ENCODE measurements around the gene ANO2.

ANO2 gene

DNA sequence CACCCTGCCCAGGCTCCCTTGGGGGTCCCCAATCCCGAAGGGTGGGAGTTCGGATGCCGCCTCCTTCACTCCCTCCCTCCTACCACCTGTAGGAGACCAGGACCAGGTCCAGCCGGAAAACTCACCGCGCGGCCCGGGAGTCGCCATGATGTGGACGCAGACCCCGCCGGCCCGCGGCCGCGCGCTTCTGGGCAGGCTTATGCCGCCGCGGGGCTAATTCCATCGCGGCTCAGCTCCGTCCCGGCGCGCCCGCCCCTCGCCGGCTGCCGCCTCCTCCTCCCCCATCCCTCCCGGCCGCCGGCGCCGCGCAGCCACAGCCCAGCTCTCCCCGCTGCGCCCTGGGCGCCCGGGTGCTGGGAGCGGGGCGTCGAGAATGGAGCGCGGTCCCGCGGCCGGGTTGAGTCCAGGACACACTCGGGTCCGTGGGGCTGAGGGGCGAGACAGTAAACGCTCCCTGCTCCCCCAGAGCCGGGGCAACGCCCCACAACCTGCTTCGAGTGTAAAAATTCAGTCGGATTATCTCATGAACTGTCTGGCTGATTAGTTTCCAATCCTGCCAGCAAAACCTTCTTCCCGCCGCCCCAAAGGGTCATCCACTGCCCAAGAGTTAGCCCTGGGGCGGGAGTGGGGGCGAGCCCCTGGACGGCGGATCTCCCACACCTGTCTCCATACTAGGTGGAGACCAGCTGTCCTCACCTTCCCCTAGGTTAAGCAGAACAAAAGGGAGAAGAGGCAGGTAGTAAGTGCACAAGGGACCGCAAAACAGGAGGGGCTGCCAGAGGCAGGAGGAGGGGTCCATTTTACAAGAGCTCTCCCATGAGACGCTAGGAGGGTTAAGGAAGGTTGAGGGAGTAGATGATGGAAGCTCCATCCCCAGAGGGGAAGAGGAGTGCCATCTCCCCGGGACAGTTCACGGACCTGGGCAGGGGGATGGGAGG is at the start of gene ANO2:
ANO2 (minus strand) TSS at position 189 of the 938 bp plus-strand sequence; CDS start at position 147, 42 bp downstream.
- DNase-seq = peak; percentile 7

DNA sequence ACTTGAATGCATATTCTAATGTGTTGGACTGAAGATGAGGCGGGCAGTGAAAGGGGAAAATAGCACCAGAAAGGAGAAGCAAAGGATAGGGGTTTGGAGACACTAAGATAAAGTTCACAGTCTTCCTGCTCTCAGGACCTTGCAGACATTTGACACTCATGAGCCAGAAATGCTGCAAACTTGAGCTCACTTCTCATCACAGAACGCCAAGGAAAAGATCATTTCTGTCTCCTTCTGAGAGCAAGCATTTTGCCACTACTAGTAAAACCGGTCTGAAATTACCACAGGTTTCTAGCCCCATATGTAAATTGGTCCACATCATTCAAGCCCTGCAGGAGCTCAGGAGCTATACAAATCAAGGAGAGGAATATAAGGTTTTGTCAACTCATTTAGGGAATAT is 44.6 kb upstream of the ANO2 start:
- DNase-seq = no peak

DNA sequence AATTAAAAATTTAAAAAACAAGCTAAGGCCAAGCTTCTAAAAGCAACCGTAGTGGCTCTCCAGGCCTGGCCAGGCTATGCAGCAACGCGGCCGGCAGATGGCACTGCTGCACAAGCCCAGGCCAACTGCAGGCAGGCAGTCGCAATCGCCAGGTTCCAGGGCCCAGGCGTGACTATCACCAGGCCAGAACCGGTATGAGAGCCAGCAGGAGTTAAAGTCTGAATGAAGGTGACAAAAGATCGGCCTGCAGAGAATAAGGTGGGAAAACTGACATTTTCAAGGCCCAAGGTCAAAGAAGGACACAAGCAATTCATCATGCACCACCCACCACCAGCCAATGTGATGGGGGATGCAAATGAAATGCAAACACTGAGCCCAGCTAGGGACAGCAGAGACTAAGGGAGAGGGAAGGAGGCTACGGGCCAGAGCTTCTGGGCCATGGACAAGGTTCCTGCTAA is 43.6 kb upstream of the ANO2 start:
- peak; percentile 86 for DNase-seq

DNA sequence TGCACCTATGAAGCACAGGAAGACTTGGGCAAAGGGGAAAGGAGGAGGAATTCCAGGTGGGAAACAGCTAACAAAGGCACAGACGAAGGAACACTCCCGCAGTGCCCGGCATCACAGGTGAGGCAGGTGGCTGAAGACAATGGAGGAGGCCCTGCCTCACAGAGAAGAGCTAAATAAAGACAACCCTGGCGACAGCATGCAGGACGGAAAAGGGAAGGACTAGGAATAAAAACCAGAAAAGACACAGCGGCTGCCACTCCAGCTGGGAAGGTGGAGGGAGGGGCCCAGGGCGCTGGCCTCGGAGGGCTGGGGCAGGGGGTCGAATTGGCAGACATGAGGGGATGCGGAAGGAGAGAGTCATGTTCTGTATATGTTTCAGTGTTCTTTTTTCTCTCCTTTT is 43.0 kb upstream of the ANO2 start:
- DNase-seq = no peak

DNA sequence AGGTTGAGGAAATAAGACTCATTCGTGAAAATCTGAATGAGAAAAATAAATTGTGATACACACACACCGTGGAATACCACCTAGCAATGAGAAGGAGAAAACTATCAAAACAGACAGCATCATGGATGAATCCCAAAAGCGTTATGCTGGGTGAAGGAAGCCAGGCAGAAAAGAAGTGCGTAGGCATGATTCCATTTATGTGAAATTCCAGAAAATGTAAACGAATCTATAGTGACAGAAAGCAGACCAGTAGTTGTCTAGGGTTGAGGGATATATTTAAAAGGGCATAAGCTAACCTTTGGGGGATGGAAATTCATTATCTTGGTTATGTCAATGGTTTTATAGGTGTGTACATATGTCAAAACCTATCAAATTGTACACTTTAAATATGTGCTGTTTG is 42.5 kb upstream of the ANO2 start:
- no peak for DNase-seq

DNA sequence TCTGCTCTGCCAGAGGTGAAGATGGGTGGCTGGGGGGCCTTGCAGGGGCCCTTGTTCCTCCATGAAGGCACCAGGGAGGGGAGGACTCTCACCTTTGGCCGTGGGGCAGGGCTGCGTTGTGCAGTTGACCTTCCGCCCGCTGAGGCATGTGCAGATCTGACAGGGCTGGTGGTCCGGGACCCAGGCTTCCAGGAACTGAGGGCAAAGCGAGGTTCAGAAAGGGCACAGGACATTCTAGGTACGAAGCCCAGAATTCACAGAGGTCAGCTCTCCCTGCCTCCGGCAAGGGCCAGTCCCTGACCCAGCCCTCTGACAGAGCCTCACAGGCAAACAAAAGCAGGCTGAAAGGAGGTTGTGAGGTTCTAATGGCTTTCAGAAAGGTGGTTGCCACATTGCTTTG is 40.4 kb upstream of the ANO2 start:
- no peak for DNase-seq

DNA sequence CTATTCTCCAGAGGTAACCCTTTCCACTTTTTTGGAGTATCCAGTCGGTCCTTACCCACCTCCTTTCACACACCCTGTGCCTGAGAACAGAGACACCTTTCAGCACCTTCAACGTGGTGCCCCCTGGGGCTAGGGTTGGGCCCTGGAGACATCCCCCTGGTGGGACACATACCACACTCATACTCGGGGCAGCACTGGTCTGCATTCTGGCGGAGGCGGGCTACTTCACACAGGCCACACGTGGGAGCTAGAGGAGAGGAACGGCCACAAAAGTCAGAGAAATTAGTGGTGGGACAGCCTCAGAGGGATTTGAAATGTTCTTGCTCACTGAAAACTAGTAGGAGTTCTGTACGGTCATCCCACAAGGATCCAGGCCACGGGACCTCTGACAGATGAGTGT is 39.8 kb upstream of the ANO2 start:
- DNase-seq = no peak

DNA sequence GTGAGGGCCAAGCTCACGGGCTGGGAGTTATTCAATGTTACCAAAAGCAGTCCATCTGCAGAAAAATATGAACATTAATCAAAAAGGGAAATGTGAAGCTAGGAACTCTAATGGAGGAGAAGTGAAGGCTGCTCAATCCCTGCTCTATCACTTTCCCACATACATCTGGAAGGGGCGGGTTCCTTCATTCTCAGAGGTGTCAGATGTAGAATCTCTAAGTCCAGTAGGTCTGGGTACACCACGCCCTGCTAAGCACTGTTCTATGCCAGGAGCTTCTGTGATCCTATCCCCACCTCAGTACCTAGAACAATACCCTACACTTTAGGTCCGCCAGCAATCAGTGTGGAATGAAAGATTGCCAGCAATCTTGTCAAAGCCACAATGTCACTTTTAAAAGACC is 37.0 kb upstream of the ANO2 start:
- DNase-seq = no peak

DNA sequence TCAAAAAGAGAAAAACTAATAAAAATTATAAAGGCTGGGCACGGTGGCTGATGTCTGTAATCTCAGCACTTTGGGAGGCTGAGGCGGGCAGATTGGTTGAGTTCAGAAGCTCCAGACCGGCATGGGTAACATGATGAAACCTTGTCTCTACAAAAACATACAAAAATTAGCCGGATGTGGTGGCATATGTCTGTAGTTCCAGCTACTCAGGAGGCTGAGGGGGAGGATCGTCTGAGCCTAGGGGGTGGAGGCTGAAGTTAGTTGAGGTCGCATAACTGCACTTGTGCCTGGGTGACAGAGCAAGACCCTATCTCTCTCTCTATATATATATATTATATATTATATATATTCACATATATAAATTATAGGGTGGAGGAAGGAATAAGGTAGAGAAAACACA is 32.5 kb upstream of the ANO2 start:
- no peak for DNase-seq

DNA sequence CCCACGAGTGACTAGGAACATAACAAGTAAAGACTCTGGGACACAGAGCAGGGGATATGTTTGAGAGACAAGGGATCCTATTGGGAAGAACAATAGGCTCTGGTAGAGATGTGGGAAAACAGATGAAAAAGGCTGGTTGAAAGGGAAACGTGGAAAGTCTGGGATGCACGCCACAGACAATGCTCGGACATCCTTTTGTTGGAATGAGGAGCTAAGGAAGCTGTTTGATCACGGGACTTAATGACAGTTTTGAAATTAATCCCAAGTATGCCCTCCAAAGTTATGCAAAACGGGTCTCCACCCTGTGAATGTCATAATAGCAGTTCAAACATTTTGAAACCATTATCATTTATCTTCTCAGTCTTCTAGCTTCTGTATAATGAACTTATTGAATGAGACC is 31.7 kb upstream of the ANO2 start:
- no peak for DNase-seq

DNA sequence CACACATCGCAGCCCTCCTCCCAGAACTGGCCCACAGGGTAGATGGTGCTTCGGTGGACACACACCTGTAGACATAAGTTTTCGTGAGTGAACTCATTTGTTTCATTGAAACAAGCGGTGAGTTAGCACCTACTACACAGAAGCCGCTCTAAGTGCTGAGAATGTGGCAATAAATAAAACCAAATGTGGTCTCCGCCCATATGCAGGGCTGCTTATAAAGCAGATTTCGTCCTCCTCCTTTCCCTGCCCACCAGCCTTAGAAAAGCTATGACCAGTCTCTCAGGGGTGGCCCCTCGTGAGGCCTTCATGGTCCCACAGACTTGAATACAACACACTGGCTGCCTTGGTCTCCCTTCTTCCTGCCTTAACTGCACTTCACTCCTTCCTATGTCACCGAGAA is 31.1 kb upstream of the ANO2 start:
- DNase-seq = no peak

DNA sequence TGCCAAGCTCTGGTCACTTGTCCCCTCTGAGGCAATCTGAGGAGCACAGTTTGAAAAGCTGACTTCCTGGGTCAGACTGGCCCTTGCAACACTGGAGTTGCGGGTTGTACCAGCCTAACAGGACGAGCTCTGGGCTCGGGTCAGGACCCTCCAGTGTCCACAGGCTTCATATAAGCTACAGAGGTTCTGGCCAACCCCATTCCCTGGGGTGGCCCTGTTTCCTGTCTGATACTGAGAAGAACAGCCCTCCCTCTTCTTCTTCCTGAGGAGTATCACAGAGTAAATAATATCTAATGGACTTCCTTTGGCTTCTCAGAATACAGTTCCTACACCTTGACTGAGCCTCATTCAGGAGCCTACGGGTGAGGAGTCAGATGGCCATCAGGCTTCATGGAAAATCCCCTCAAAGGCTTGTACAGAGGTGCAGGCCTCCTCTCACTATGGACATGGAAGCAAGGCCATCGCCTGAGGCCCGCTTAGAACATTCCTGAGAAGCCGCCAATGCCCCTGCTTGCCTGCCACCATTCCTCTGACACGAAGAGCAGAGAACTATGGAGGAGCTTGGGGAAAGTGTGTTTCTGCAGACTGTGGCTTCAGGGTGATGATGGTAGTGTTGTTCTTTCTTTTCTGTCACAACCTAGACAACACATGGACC is 28.5 kb upstream of the ANO2 start:
- DNase-seq = no peak

DNA sequence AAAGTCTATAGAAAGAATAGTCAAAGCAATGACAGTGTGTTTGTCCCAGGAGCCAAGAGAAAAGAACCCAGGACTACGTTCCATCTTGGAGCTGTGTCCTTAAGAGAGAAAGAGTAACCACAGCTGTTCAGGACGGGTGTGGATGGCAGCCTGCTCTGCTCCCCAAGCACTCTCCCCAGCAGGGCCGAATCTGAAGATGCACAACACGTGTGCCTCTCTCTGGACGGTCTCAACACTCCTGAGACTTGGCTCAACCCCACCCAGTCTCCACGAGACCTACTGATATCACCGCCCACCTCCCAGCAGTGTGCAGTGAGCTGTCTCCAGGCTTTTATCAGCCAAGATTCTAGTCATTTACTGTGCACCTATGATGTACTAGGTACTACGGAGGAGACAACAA is 27.3 kb upstream of the ANO2 start:
- DNase-seq = no peak

DNA sequence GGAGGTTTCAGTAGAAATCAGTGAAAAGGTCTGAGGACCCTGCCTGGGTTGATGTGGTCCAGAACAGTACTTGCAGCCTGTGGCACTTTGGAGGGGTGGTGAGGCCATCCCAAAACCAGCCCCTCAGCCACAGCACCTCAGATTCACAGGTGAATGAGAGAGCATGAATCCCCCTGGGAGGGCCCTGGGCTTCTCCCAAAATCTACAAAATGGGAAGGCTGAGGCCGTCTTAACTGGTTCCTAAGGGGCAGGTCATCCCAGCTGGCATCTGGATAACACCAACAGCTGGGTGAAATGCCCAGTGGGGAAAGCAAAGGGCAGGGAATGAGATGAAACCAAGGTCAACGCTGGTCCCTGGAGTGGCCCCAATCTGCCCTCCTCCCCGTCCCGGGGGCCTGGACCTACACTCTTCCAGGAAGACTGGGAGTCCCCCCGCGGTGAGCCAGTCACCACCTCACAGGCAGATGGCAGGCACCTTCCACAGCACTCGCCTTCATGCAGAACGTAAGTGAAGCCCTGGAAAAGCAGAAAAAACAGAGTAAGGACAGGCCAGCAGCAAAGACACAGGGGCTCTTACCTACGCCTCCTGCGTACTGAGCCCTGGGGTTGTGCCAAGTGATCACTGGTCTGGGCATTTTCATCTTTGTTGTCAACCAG is 26.3 kb upstream of the ANO2 start:
- DNase-seq = no peak

DNA sequence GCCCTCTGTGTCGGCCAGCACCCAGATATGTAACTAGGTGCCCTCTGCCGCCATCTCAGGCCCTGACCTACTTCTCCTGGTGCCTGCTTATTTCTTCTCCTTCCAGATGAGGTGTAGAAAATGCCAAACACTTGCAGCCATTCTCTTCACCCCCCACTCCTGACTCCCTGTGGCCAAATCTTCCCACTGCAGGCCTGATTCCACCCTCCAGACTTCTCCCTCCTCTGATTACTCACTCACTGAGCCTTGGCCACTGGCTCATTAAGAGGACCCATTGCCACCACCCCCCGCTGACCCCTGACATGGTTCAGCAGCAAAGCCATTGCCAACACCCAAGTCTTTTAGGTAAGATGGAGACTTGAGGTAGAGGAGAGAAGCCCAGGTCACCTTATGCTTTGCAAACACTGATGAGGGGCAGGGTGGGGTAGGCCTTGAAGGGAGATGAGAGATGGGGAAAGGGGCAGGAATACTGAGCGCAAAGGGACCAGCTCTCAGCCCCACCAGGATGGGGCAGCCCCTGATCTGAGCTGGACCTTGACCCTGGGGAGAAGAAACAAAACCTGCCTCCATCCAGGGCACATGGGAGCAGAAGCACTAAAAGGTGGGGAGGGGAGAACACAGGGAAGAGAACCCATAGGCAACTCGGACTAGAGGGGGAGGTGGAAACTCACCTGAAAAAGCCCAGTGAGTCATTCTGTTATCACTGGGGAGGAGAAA is 25.1 kb upstream of the ANO2 start:
- DNase-seq = no peak

DNA sequence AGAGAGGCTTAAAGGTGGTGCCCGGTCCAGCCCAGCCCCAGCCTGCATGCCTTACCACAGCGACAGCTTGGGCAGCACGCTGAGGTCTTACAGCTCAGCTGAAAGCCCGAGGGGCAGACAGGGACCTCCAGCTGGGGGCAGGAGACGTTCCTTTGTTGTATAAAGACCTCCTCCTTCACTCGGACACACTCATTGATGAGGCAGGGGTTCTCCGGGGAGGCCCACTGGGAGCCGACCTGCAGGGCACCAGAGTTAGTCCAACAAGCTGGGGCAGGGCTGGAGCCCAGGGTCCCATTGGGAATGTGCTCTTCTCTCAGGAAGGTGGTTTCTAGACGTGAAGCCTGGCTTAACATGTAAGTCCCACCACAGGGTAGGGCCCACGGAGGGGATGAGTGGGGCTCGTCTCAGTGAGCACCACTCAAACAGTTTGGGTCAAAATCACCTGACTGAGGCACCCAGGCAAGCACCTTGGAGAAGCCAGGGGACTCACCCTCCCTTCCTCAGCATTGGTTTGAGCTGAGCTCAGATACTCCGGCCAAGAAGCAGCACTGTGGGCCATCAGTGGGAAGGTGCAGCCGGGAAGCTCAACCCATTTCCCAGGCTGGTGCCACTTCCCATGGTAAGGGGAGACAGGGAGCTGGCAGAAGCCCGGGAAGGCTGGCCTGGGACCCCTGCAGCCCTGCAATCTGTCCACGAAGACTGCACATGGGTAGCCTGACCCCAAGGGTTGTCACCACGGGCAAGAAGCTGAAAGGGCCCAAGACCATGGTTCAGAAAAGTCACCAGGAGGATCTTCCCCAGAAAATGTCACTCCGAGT is 24.3 kb upstream of the ANO2 start:
- DNase-seq = no peak

DNA sequence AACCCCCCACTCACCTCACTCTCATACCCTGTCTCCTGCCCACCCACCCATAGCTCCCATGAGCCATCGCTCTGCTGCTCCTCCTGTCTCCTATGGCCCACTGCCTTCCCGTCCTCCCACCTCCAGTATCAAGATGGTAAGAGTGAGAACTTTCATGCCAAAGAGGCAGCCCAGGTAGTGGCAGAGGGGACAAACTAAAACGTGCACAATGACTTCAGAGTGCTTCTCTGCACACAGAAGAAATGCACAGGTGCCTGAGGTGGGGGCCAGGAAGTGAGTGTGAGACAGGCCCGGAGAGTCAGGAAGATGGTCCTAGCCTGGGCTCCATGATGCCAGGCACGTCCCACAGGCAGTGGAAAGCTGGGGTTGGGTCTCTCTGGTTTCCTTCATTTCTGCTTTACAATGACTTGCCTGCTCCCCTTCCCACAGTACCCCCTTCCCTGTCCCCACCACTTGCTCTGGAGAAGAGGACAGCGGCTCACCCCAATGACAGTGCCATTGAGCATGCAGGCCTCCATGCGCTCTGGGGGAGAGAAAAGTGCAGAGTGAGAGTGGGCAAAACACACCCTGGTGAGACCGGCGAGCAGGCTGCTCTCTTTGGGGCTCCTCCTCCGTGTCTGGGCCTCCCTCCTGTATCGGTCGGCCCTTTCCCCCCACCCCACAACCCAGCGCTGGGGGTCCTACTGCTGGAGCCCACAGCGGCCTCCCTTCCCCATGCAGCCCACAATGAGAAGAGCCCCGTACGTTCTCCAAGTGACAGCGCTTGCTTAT is 22.8 kb upstream of the ANO2 start:
- no peak for DNase-seq

DNA sequence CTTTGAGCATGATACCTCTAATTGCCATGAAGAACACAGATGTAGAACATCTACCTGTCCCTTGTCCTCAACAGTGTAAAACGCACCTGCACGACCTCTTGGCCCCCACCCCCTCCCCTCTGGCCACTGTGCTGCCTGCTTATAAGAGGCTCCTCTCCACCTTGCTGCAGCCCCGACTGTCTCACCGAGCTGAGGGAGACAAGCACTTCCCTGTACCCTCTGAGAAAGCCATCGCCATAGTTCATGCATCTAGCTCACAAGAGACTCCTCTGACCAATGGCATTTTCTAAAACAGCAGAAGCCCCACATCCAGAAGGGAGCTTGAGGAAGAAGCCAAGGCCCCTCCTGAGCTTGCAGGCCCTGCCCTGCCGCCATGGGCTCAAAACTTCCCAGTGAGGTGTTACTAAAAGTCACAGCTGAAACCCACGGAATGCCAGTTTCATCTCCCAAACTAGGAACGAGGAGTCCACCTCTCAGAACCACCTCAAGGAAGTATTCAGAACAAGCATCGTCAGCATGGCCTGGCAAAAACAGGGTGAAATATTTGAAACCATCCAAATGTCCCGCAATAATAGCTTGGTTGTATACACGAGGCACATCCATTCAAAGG is 21.5 kb upstream of the ANO2 start:
- DNase-seq = no peak

DNA sequence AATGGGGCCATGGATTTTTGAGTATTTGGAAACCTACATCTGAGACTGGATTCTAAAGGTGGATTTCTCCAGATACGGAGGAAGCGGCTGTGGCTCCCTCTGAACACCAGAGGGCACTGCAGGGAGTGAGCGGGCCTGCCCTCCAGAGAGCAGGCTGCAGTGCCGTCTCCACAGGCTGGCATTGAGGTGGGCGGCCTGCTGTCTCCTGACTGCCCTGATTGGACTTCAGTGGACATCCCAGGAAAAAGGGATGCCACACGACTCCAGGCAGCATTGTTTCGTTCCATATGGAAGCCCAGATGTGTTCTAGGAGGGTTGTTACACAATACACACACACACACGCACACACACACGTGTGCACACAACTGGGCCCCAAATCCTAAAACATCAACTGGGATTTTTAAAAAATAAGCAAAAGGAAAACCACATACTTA is 20.9 kb upstream of the ANO2 start:
- DNase-seq = peak; percentile 76
